Endothelial cell of umbilical vein (primary cell): Measurements from ENCODE around the gene CAMTA1. TPM values are rescaled to one million over a fixed set of nuclear protein-coding genes. Genes with fewer than 3 reads are reported as not detected.

ENCODE experiments used
- BruUV-seq: library from RNA; stranded (reverse); fragments of 400-500 nt; replicated peaks from 2 replicates; lab custom pipeline; 2021; lab: Mats Ljungman, UMichigan
- CTCF ChIA-PET: fragments of 300-600, 350-600 bp; sonication (Branson Sonifier 250); formaldehyde crosslinking; loops from one replicate; lab custom pipeline; 2021; ENCODE audit warnings: antibody characterized with exemption, inconsistent platforms; lab: Charles Lee
- POLR2A ChIA-PET: fragments of 300-600, 350-600 bp; sonication (Branson Sonifier 250); formaldehyde crosslinking; loops from one replicate; lab custom pipeline; 2021; ENCODE audit warnings: antibody characterized with exemption, inconsistent platforms; lab: Charles Lee
- DNase-seq: peaks from one replicate; pipeline ENCODE4 v3.0.0-alpha.2; 2011; ENCODE audit warnings: low read depth, low spot score
- FAIRE-seq: peaks from 2 replicates; lab custom pipeline; 2011; peaks lifted over from hg19 to GRCh38; lab: Jason Lieb, UNC
- H2AFZ ChIP-seq: 2 replicates; pipeline ENCODE4 v1.6.0; 2012; ENCODE audit warnings: low read depth, low read length, control low read depth, inconsistent platforms
- H3K27ac ChIP-seq: 2 replicates; pipeline ENCODE4 v1.5.1; 2011; ENCODE audit warnings: low read depth, mild to moderate bottlenecking, control low read depth, low read length, moderate library complexity; ENCODE audit not compliant: insufficient read depth
- H3K27me3 ChIP-seq, 2 experiments: 2 replicates each; pipeline versions ENCODE4 v1.6.0 to v1.6.1; 2011; ENCODE audit warnings: low read length in 2 of 2, mixed read lengths in 1 of 2; ENCODE audit not compliant: control insufficient read depth in 2 of 2, insufficient read depth in 2 of 2
- H3K36me3 ChIP-seq, 2 experiments: 2 replicates in 1 of 2; 3 replicates in 1 of 2; pipeline ENCODE4 v1.5.1; 2011; ENCODE audit warnings: low read length in 2 of 2, mild to moderate bottlenecking in 1 of 2, moderate library complexity in 1 of 2; ENCODE audit not compliant: control insufficient read depth in 2 of 2, insufficient read depth in 2 of 2; ENCODE audit errors: extremely low read depth in 1 of 2
- H3K4me1 ChIP-seq: 3 replicates; pipeline ENCODE4 v1.5.1; 2011; ENCODE audit warnings: mild to moderate bottlenecking, low read length; ENCODE audit not compliant: control insufficient read depth, insufficient read depth; ENCODE audit errors: extremely low read depth
- H3K4me2 ChIP-seq: 2 replicates; pipeline ENCODE4 v1.6.1; 2011; ENCODE audit warnings: low read length, control low read depth, mixed read lengths; ENCODE audit not compliant: insufficient read depth
- H3K4me3 ChIP-seq, 3 experiments: fragments of 200-600 bp in 1 of 3; sonication (generic), shearing (Covaris generic) in 1 of 3; replicated peaks in 1 of 3; 2 replicates each; pipeline ENCODE4 v1.5.1; 2011 to 2016; ENCODE audit warnings: control low read depth in 3 of 3, low read length in 3 of 3, mild to moderate bottlenecking in 2 of 3, inconsistent platforms in 1 of 3, low read depth in 1 of 3, moderate library complexity in 1 of 3; ENCODE audit not compliant: insufficient read depth in 1 of 3
- H3K79me2 ChIP-seq: 2 replicates; pipeline ENCODE4 v1.6.0; 2012; ENCODE audit warnings: low read length, inconsistent platforms; ENCODE audit not compliant: control insufficient read depth, insufficient read depth
- H3K9ac ChIP-seq: replicated peaks from 2 replicates; pipeline ENCODE3; 2011; ENCODE audit warnings: low read length, control low read depth; ENCODE audit not compliant: insufficient read depth; ENCODE audit errors: extremely low read depth
- H3K9me1 ChIP-seq: replicated peaks from 3 replicates; pipeline ENCODE4 v1.6.0; 2011; ENCODE audit warnings: mild to moderate bottlenecking, low read length; ENCODE audit not compliant: control insufficient read depth, insufficient read depth; ENCODE audit errors: extremely low read depth
- H3K9me3 ChIP-seq: replicated peaks from 2 replicates; pipeline ENCODE4 v1.5.1; 2012; ENCODE audit warnings: low read length, inconsistent platforms; ENCODE audit not compliant: control insufficient read depth, insufficient read depth
- H4K20me1 ChIP-seq: replicated peaks from 2 replicates; pipeline ENCODE3; 2011; ENCODE audit warnings: mild to moderate bottlenecking, low read length; ENCODE audit not compliant: control insufficient read depth, insufficient read depth; ENCODE audit errors: extremely low read depth
- EZH2 ChIP-seq: IDR thresholded peaks from 2 replicates; pipeline ENCODE4 v1.6.1; 2012; ENCODE audit warnings: borderline replicate concordance, low read depth, mild to moderate bottlenecking, moderate library complexity, low read length, inconsistent platforms; ENCODE audit not compliant: severe bottlenecking
- GATA2 ChIP-seq: IDR thresholded peaks from 2 replicates; pipeline ENCODE4 v1.7.0; 2011; ENCODE audit warnings: low read depth, mild to moderate bottlenecking, moderate library complexity, mixed read lengths, low read length; ENCODE audit not compliant: insufficient read length, insufficient read depth
- JUN ChIP-seq: IDR thresholded peaks from 2 replicates; pipeline ENCODE4 v1.6.1; 2011; ENCODE audit warnings: borderline replicate concordance, low read depth; ENCODE audit not compliant: insufficient read length, insufficient read depth
- MYC ChIP-seq: IDR thresholded peaks from one replicate; pipeline ENCODE4 v1.6.1; 2011; ENCODE audit warnings: mild to moderate bottlenecking, low read depth, low read length
- POLR2A ChIP-seq: IDR thresholded peaks from 2 replicates; pipeline ENCODE4 v1.6.1; 2012; ENCODE audit warnings: low read depth, mild to moderate bottlenecking, control low read depth, low read length
- POLR2AphosphoS5 ChIP-seq: IDR thresholded peaks from 2 replicates; pipeline ENCODE4 v1.6.1; 2012; ENCODE audit warnings: low read depth, mild to moderate bottlenecking, control low read depth, low read length, moderate library complexity; ENCODE audit not compliant: insufficient read depth
- dilution Hi-C: fragments of 300-500 bp; cut with MboI; formaldehyde crosslinking; loops from one replicate; pipeline ENCODE4 v1.15.0; 2019; ENCODE audit warnings: low sequenced_read_pairs; ENCODE audit not compliant: extremely low pct_ligation_motif_present
- intact Hi-C: fragments of 100-400 bp; cut with micrococcal nuclease; formaldehyde crosslinking; loops from one replicate; pipeline ENCODE4 v1.10.0; 2022
- polyA plus RNA-seq, 4 experiments: library from polyadenylated mRNA; depleted of rRNA in 3 of 4; stranded (reverse) in 3 of 4; unstranded in 1 of 4; fragments of >200 nt; gene quantifications; 2 replicates each; pipeline versions ENCODE4 v1.2.1 to v1.2.3, GENCODE V29; 2011 to 2012; ENCODE audit warnings: missing spikeins in 1 of 4
- total RNA-seq: library from RNA; stranded (reverse); gene quantifications from 2 replicates; pipeline ENCODE4 v1.2.3, GENCODE V29; 2021
- TF ChIP-seq, protein P1 (sequence below), 2 donors: IDR thresholded peaks; 1 replicate in 1 of 2; 2 replicates in 1 of 2; pipeline ENCODE4 v1.5.1; 2011; ENCODE audit warnings: low read length in 2 of 2, mild to moderate bottlenecking in 2 of 2, moderate library complexity in 2 of 2, control low read depth in 1 of 2, inconsistent platforms in 1 of 2, low read depth in 1 of 2; ENCODE audit not compliant: insufficient read depth in 1 of 2; ENCODE audit errors: extremely low read depth in 1 of 2
- TF ChIP-seq, protein P2 (sequence below): IDR thresholded peaks from 2 replicates; pipeline ENCODE4 v1.6.1; 2011; ENCODE audit not compliant: insufficient read depth, insufficient read length

CAMTA1 gene
- total and polyA plus RNA-seq, 2 donors (not counting 3 experiments of a cell fraction or from before 2014, with no cell fraction given), result 50.8 to 92.7 TPM

DNA sequence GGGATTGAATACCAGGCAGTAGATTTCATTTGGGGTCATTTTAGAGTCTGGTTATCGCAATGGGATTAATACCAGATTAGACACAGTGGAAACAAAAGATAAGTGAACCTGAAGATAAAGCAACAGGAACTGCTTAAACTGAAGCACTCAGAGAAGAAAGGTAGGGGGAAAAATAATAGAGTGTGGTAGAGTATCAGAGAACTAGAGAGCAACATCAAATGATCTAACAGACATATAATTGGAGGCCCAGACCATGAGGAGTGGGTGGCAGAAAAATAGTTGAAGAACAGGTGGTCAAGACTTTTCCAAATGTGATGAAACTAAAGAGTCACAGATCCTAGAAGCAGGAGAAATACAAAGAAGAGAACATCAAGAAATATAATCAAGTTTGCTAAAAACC is 484.3 kb downstream of the CAMTA1 start:
- BruUV-seq, result no TSS peak
- Histone ChIP-seq H3K27me3 (no peaks in the 10 kb centered on the region), H3K4me2 (no peak overlapping the region), H2AFZ (no peak overlapping the region), H3K27ac (no peak overlapping the region), H4K20me1 (no peaks in the 10 kb centered on the region), H3K36me3 (no peaks in the 10 kb centered on the region), H3K9ac (no peak overlapping the region), H3K4me3 (no peak overlapping the region), H3K79me2 (no peaks in the 10 kb centered on the region), H3K9me1 (no peaks in the 10 kb centered on the region), H3K9me3 (no peaks in the 10 kb centered on the region), H3K4me1 (peaks cover 2% of the 10 kb centered on the region)
- FAIRE-seq (no peak), DNase-seq (no peak)
- ChIA-PET POLR2A (no interaction called here), CTCF (no interaction called here)
- dilution Hi-C loops, result no loop called here
- TF ChIP-seq, protein P1, sequence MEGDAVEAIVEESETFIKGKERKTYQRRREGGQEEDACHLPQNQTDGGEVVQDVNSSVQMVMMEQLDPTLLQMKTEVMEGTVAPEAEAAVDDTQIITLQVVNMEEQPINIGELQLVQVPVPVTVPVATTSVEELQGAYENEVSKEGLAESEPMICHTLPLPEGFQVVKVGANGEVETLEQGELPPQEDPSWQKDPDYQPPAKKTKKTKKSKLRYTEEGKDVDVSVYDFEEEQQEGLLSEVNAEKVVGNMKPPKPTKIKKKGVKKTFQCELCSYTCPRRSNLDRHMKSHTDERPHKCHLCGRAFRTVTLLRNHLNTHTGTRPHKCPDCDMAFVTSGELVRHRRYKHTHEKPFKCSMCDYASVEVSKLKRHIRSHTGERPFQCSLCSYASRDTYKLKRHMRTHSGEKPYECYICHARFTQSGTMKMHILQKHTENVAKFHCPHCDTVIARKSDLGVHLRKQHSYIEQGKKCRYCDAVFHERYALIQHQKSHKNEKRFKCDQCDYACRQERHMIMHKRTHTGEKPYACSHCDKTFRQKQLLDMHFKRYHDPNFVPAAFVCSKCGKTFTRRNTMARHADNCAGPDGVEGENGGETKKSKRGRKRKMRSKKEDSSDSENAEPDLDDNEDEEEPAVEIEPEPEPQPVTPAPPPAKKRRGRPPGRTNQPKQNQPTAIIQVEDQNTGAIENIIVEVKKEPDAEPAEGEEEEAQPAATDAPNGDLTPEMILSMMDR (IDR thresholded peaks at IDR 0.05; ENCODE audit: extremely low read depth in 1 of 2, insufficient read depth in 1 of 2, low read depth in 1 of 2, low read length in 2 of 2), result no peak
- TF ChIP-seq MYC (no peak), POLR2A (no peak)
- intact Hi-C loops, result no loop called here

DNA sequence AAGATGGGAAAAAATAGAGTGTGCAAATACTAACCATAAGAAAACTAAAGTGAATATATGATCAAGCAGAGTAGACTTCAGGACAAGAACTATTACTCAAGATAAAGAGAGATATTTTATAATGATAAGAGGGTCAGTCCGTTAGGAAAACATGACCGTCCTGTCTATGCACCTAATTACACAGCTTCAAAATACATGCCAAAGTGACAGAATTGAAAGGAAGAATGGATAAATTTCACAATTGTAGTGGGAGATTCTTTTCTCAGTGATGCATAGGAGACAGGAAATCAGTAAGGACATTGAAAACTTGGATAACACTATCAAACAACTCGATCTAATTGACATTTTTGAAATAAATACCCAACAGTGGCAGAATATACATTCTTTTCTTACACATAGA is 489.0 kb downstream of the CAMTA1 start:
- FAIRE-seq, result no peak
- no peaks in the 10 kb centered on the region for H3K36me3 ChIP-seq
- dilution Hi-C loops, result no loop called here

More for the DNA sequence above, 489.0 kb downstream of the CAMTA1 start:
- no peaks in the 10 kb centered on the region for H3K79me2 ChIP-seq
- no peaks in the 10 kb centered on the region for H3K9me1 ChIP-seq
- no peaks in the 10 kb centered on the region for H3K4me1 ChIP-seq
- intact Hi-C loops, result no loop called here
- H3K27ac ChIP-seq, result no peak overlapping the region
- ChIA-PET POLR2A (no interaction called here), CTCF (no interaction called here)
- H3K9me3 ChIP-seq, result no peaks in the 10 kb centered on the region
- H4K20me1 ChIP-seq, result no peaks in the 10 kb centered on the region
- H3K4me2 ChIP-seq, result no peak overlapping the region
- H3K4me3 ChIP-seq, result no peak overlapping the region
- TF ChIP-seq MYC (no peak), GATA2 (no peak), JUN (no peak), POLR2A (no peak), EZH2 (no peak), POLR2AphosphoS5 (no peak)
- TF ChIP-seq, protein P2, sequence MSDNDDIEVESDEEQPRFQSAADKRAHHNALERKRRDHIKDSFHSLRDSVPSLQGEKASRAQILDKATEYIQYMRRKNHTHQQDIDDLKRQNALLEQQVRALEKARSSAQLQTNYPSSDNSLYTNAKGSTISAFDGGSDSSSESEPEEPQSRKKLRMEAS, result no peak
- TF ChIP-seq, protein P1 (IDR thresholded peaks at IDR 0.05; ENCODE audit: extremely low read depth in 1 of 2, insufficient read depth in 1 of 2, low read depth in 1 of 2, low read length in 2 of 2), result no peak
- BruUV-seq, result no TSS peak
- DNase-seq, result no peak
- no peak overlapping the region for H3K9ac ChIP-seq
- H3K27me3 ChIP-seq, result no peaks in the 10 kb centered on the region
- H2AFZ ChIP-seq, result no peak overlapping the region
